ENCODE measurements around the gene LYPLA2. TPM values are rescaled to one million over a fixed set of nuclear protein-coding genes. Genes with fewer than 3 reads are reported as not detected.
A peak's percentile ranks its signal among the peaks of the same experiment; 100 is the strongest.

LYPLA2 gene
- total RNA-seq, 4 donors from 2014 or later: 36.0 to 54.0 (median 40.3) TPM

DNA sequence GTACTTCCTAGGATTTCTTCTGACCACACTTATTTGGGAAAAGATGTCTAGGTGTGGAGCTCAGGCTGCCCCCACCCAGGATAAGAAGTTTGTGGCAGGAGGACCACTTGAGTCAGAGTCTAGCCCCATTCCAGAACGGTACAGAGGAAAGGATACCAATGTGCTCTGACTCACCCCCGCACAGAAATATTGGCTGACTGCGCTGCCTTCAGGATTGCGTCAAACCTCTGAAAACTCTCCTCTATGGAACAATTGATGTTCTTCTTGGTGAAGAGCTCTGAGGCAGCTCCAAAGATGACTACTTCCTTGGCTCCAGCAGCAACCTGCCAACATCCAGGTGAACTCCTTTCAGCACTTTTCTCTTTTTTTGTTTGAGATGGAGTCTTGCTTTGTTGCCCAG, 23.1 kb downstream of the LYPLA2 start:
- TF ChIP-seq, protein P1, sequence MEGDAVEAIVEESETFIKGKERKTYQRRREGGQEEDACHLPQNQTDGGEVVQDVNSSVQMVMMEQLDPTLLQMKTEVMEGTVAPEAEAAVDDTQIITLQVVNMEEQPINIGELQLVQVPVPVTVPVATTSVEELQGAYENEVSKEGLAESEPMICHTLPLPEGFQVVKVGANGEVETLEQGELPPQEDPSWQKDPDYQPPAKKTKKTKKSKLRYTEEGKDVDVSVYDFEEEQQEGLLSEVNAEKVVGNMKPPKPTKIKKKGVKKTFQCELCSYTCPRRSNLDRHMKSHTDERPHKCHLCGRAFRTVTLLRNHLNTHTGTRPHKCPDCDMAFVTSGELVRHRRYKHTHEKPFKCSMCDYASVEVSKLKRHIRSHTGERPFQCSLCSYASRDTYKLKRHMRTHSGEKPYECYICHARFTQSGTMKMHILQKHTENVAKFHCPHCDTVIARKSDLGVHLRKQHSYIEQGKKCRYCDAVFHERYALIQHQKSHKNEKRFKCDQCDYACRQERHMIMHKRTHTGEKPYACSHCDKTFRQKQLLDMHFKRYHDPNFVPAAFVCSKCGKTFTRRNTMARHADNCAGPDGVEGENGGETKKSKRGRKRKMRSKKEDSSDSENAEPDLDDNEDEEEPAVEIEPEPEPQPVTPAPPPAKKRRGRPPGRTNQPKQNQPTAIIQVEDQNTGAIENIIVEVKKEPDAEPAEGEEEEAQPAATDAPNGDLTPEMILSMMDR (IDR thresholded peaks at IDR 0.05): no peak
- no peak for DNase-seq (ENCODE audit: low spot score)
- no peak for ATAC-seq (ENCODE audit: low FRiP score)

GRCh38 chr1:23816361-23816760, 25.4 kb downstream of the LYPLA2 start:
- no peak for ATAC-seq (ENCODE audit: low FRiP score)
- TF ChIP-seq, protein P1 (IDR thresholded peaks at IDR 0.05): no peak
- no peak for DNase-seq (ENCODE audit: low spot score)

DNA sequence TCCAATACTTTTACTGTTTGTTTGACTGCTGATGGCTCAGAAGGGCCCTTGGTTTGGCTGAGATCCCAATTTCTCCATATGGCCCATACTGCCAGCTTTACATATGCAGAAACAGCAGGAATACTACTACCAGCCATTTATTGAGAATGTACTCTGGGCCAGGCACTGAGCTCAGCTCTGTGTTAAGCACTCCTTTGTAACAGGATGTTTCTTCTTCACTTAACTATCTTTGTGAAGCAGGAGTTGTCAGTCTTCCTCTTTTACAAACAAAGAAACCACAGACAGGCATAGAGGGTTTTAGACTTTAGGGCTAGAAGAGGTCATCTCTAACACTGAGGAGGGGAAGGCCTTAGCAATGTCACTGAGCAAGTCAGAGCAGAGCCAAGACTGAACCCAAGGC, 26.0 kb downstream of the LYPLA2 start:
- DNase-seq (ENCODE audit: low spot score) (no peak), ATAC-seq (ENCODE audit: low FRiP score) (no peak)
- TF ChIP-seq, protein P1 (IDR thresholded peaks at IDR 0.05): no peak

GRCh38 chr1:23817633-23818032, 26.7 kb downstream of the LYPLA2 start:
- TF ChIP-seq, protein P1 (IDR thresholded peaks at IDR 0.05): no peak
- no peak for ATAC-seq (ENCODE audit: low FRiP score)
- DNase-seq (ENCODE audit: low spot score): no peak

DNA sequence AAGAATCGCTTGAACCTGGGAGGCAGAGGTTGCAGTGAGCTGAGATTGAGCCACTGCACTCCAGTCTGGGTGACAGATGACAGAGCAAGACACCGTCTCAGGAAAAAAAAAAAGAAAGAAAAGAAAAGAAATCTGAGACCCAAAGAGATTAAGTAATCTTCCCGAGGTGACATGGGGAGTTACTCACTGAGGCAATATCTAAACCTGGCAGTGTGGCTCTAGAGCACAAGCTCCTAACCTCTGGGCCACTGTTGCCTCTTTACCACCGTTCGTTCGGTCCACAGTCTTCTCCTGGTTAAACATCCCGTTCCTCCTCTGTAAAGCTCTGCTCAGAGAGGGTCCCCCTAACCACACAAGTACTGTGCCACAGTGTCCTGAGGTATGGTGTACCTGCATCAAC, 32.8 kb downstream of the LYPLA2 start:
- ATAC-seq (ENCODE audit: low FRiP score) (no peak), DNase-seq (ENCODE audit: low spot score) (no peak)
- TF ChIP-seq, protein P1 (IDR thresholded peaks at IDR 0.05): no peak

- TF ChIP-seq, protein P1 (IDR thresholded peaks at IDR 0.05): no peak
- DNase-seq (ENCODE audit: low spot score) (no peak), ATAC-seq (ENCODE audit: low FRiP score) (no peak)
These were observed 33.7 kb downstream of the LYPLA2 start for GRCh38 chr1:23824711-23825075.

GRCh38 chr1:23825076-23825761, 34.3 kb downstream of the LYPLA2 start, which contains the start of gene HMGCL:
Gene HMGCL, minus strand, starts transcription at chr1:23825429. Its CDS starts 14 bp downstream, at chr1:23825415.
- DNase-seq (ENCODE audit: low spot score) (peak; percentile 76), ATAC-seq (ENCODE audit: low FRiP score) (peak; percentile 95)
- TF ChIP-seq, protein P1 (IDR thresholded peaks at IDR 0.05): no peak

Data from omental fat pad (tissue), 4 donors.